C4-2B (cell line): ENCODE data around the gene ABHD12.

ENCODE experiments used
- H3K27ac ChIP-seq: fragments of 450-650 bp; 2 replicates; pipeline ENCODE4 v1.5.1; 2017
- CTCF ChIP-seq: fragments of 450-650 bp; conservative IDR thresholded peaks from 2 replicates; pipeline ENCODE4 v1.5.1; 2017; ENCODE audit warnings: mild to moderate bottlenecking
- ZFX ChIP-seq: fragments of 450-650 bp; IDR thresholded peaks from 2 replicates; pipeline ENCODE4 v1.6.1; 2017

ABHD12 gene

GRCh38 chr20:25390538-25391528, at the start of gene ABHD12:
Gene ABHD12, minus strand, starts transcription at chr20:25390835. Its CDS starts 132 bp downstream, at chr20:25390703.
- H3K27ac ChIP-seq, result peak within 1 kb of the TSS; percentile 96
- peak; percentile 65; the same call in 1 of the 2 replicates for TF ChIP-seq ZFX
- TF ChIP-seq CTCF, result no peak

GRCh38 chr20:25439328-25439727, 48.7 kb upstream of the ABHD12 start:
- TF ChIP-seq CTCF (no peak), ZFX (no peak)
- H3K27ac ChIP-seq, result no peak overlapping the region

- no peak overlapping the region for H3K27ac ChIP-seq
- TF ChIP-seq ZFX (no peak), CTCF (no peak)
Observed at GRCh38 chr20:25437153-25437581, 46.5 kb upstream of the ABHD12 start.

GRCh38 chr20:25424536-25424935, 33.9 kb upstream of the ABHD12 start:
- TF ChIP-seq CTCF, result no peak
- TF ChIP-seq ZFX, result no peak
- H3K27ac ChIP-seq, result no peak overlapping the region

- TF ChIP-seq CTCF (no peak), ZFX (no peak)
- no peak overlapping the region for H3K27ac ChIP-seq
Observed at GRCh38 chr20:25422032-25422431, 31.4 kb upstream of the ABHD12 start.

- no peak for TF ChIP-seq ZFX
- TF ChIP-seq CTCF, result no peak
- no peak overlapping the region for H3K27ac ChIP-seq
Observed at GRCh38 chr20:25421102-25421501, 30.5 kb upstream of the ABHD12 start.

GRCh38 chr20:25418776-25419175, 28.1 kb upstream of the ABHD12 start:
- H3K27ac ChIP-seq, result no peak overlapping the region
- TF ChIP-seq CTCF (no peak), ZFX (no peak)
